ENCODE results near the gene ATG9B. TPM values are rescaled to one million over a fixed set of nuclear protein-coding genes. Genes with fewer than 3 reads are reported as not detected.
"Not testable (repeated sequence)": the region's sequence is repeated elsewhere in the genome, so short reads cannot be mapped to it uniquely, and the experiment has no call there.

ATG9B gene
- polyA plus RNA-seq, 3 donors from 2014 or later, result 1.9 to 5.7 TPM; not detected in 1

GRCh38 chr7:151013733-151014497, 10.4 kb downstream of the ATG9B start:
- Mint-ChIP-seq H3K27ac (peak overlapping the region; percentile 64 to 99 (median 96)), H3K36me3 (no peaks in the 10 kb centered on the region), H3K4me3 (peak overlapping the region; percentile 86 to 92 (median 88)), H3K4me1 (peaks cover 71 to 74% of the 10 kb centered on the region in 2 donors), H3K27me3 (ENCODE audit: low read depth in 3 of 3) (peaks cover 24 to 39% (median 33%) of the 10 kb centered on the region in 3 donors), H3K9me3 (peaks cover 0 to 2% (median 0%) of the 10 kb centered on the region in 6 donors)
- DNase-seq, result peak; percentile 94 to 96 (median 94)

GRCh38 chr7:151013356-151013732, 10.9 kb downstream of the ATG9B start:
- no peaks in the 10 kb centered on the region for H3K36me3 Mint-ChIP-seq
- H3K9me3 Mint-ChIP-seq, result peaks cover 0 to 2% (median 0%) of the 10 kb centered on the region in 6 donors
- peaks cover 24 to 38% (median 33%) of the 10 kb centered on the region in 3 donors for H3K27me3 Mint-ChIP-seq (ENCODE audit: low read depth in 3 of 3)
- H3K4me1 Mint-ChIP-seq, result peaks cover 71 to 76% of the 10 kb centered on the region in 2 donors
- H3K4me3 Mint-ChIP-seq, result peak overlapping the region in 4 of 5 donors; percentile 86 to 92 (median 89)
- DNase-seq, result no peak
- peak overlapping the region in 5 of 6 donors; percentile 93 to 99 (median 96) for H3K27ac Mint-ChIP-seq

- peak in 1 of 3 donors; percentile 39 for DNase-seq
- Mint-ChIP-seq H3K4me3 (peak overlapping the region; percentile 58 to 88 (median 68)), H3K27ac (peak overlapping the region; percentile 72 to 98 (median 95)), H3K4me1 (peaks cover 71 to 76% of the 10 kb centered on the region in 2 donors), H3K9me3 (peaks cover 0 to 2% (median 0%) of the 10 kb centered on the region in 6 donors), H3K36me3 (no peaks in the 10 kb centered on the region), H3K27me3 (ENCODE audit: low read depth in 3 of 3) (peaks cover 24 to 36% (median 32%) of the 10 kb centered on the region in 3 donors)
Observed at GRCh38 chr7:151012911-151013347, 11.4 kb downstream of the ATG9B start.

- Mint-ChIP-seq H3K36me3 (no peaks in the 10 kb centered on the region), H3K4me1 (peaks cover 71 to 76% of the 10 kb centered on the region in 2 donors)
- DNase-seq, result no peak
Observed at GRCh38 chr7:151012031-151012692, 12.1 kb downstream of the ATG9B start.

GRCh38 chr7:151011616-151012015, 12.7 kb downstream of the ATG9B start:
- DNase-seq, H3K9me3 Mint-ChIP-seq, H3K36me3 Mint-ChIP-seq: not testable (repeated sequence)
- peaks cover 73 to 80% of the 10 kb centered on the region in 2 donors for H3K4me1 Mint-ChIP-seq
- H3K27me3 Mint-ChIP-seq (ENCODE audit: low read depth in 3 of 3), result peaks cover 22 to 36% (median 30%) of the 10 kb centered on the region in 3 donors
- H3K27ac Mint-ChIP-seq, result peak overlapping the region; percentile 72 to 98 (median 95)
- peak overlapping the region; percentile 43 to 75 (median 57) for H3K4me3 Mint-ChIP-seq

More at GRCh38 chr7:151012031-151012692, 12.1 kb downstream of the ATG9B start:
- Mint-ChIP-seq H3K9me3 (peaks cover 0 to 2% (median 0%) of the 10 kb centered on the region in 6 donors), H3K27me3 (ENCODE audit: low read depth in 3 of 3) (peaks cover 22 to 36% (median 30%) of the 10 kb centered on the region in 3 donors), H3K4me3 (peak overlapping the region; percentile 43 to 76 (median 68)), H3K27ac (peak overlapping the region; percentile 72 to 98 (median 95))

- peak overlapping the region; percentile 70 to 82 (median 79) for H3K4me3 Mint-ChIP-seq
- peaks cover 78 to 82% of the 10 kb centered on the region in 2 donors for H3K4me1 Mint-ChIP-seq
- H3K36me3 Mint-ChIP-seq, result no peaks in the 10 kb centered on the region
- DNase-seq, result no peak
- peaks cover 0 to 2% (median 0%) of the 10 kb centered on the region in 6 donors for H3K9me3 Mint-ChIP-seq
- H3K27me3 Mint-ChIP-seq (ENCODE audit: low read depth in 3 of 3), result peaks cover 18 to 36% (median 28%) of the 10 kb centered on the region in 3 donors
- peak overlapping the region; percentile 93 to 98 (median 96) for H3K27ac Mint-ChIP-seq
Observed at GRCh38 chr7:151011097-151011409, 13.2 kb downstream of the ATG9B start.

- Mint-ChIP-seq H3K9me3 (peaks cover 0 to 2% (median 0%) of the 10 kb centered on the region in 6 donors), H3K4me1 (peaks cover 77 to 84% of the 10 kb centered on the region in 2 donors), H3K36me3 (no peaks in the 10 kb centered on the region), H3K27ac (peak overlapping the region; percentile 93 to 98 (median 96)), H3K4me3 (peak overlapping the region; percentile 70 to 82 (median 79)), H3K27me3 (ENCODE audit: low read depth in 3 of 3) (peaks cover 18 to 34% (median 27%) of the 10 kb centered on the region in 3 donors)
- DNase-seq, result peak; percentile 76 to 79 (median 76)
Observed at GRCh38 chr7:151010307-151011096, 13.8 kb downstream of the ATG9B start.

GRCh38 chr7:151010037-151010306, 14.3 kb downstream of the ATG9B start:
- Mint-ChIP-seq H3K36me3 (no peaks in the 10 kb centered on the region), H3K4me1 (peaks cover 72 to 79% of the 10 kb centered on the region in 2 donors), H3K27ac (peak overlapping the region; percentile 93 to 98 (median 96)), H3K9me3 (peaks cover 0 to 2% (median 0%) of the 10 kb centered on the region in 6 donors), H3K27me3 (ENCODE audit: low read depth in 3 of 3) (peaks cover 13 to 29% (median 29%) of the 10 kb centered on the region in 3 donors), H3K4me3 (peak overlapping the region in 2 of 5 donors; percentile 70 to 80)
- no peak for DNase-seq

GRCh38 chr7:151009327-151010036, 14.8 kb downstream of the ATG9B start:
- Mint-ChIP-seq H3K27ac (peak overlapping the region in 2 of 6 donors; percentile 77 to 92), H3K9me3 (peaks cover 0 to 2% (median 0%) of the 10 kb centered on the region in 6 donors), H3K27me3 (ENCODE audit: low read depth in 3 of 3) (peaks cover 11 to 29% (median 24%) of the 10 kb centered on the region in 3 donors), H3K4me3 (no peak overlapping the region), H3K36me3 (peaks cover 0 to 2% (median 0%) of the 10 kb centered on the region in 3 donors), H3K4me1 (peaks cover 67 to 74% of the 10 kb centered on the region in 2 donors)
- DNase-seq, result no peak

- Mint-ChIP-seq H3K4me3 (peak overlapping the region; percentile 73 to 87 (median 79)), H3K36me3 (peaks cover 0 to 3% (median 0%) of the 10 kb centered on the region in 3 donors), H3K9me3 (peaks cover 0 to 2% (median 0%) of the 10 kb centered on the region in 6 donors), H3K27ac (peak overlapping the region; percentile 60 to 92 (median 85)), H3K27me3 (ENCODE audit: low read depth in 3 of 3) (peaks cover 4 to 23% (median 16%) of the 10 kb centered on the region in 3 donors), H3K4me1 (peaks cover 59 to 67% of the 10 kb centered on the region in 2 donors)
- DNase-seq, result peak; percentile 59 to 80 (median 76)
Observed at GRCh38 chr7:151008511-151009323, 15.6 kb downstream of the ATG9B start.

- H3K4me1 Mint-ChIP-seq, result peaks cover 57 to 63% of the 10 kb centered on the region in 2 donors
- no peak for DNase-seq
- peaks cover 0 to 21% (median 11%) of the 10 kb centered on the region in 3 donors for H3K27me3 Mint-ChIP-seq (ENCODE audit: low read depth in 3 of 3)
- no peaks in the 10 kb centered on the region for H3K9me3 Mint-ChIP-seq
- peaks cover 0 to 3% (median 0%) of the 10 kb centered on the region in 3 donors for H3K36me3 Mint-ChIP-seq
- H3K4me3 Mint-ChIP-seq, result peak overlapping the region; percentile 73 to 87 (median 79)
- peak overlapping the region; percentile 60 to 92 (median 85) for H3K27ac Mint-ChIP-seq
Observed at GRCh38 chr7:151008143-151008510, 16.2 kb downstream of the ATG9B start.

GRCh38 chr7:151007469-151007898, 16.8 kb downstream of the ATG9B start:
- Mint-ChIP-seq H3K36me3 (peaks cover 0 to 3% (median 0%) of the 10 kb centered on the region in 3 donors), H3K4me3 (peak overlapping the region; percentile 73 to 87 (median 79)), H3K27me3 (ENCODE audit: low read depth in 3 of 3) (peaks cover 0 to 16% (median 7%) of the 10 kb centered on the region in 3 donors), H3K4me1 (peaks cover 51 to 57% of the 10 kb centered on the region in 2 donors), H3K9me3 (no peaks in the 10 kb centered on the region), H3K27ac (peak overlapping the region in 5 of 6 donors; percentile 80 to 92 (median 88))
- no peak for DNase-seq

Measured in immature natural killer cell (primary cell).